GM12878 (cell line): ENCODE results near the gene ESR1.

ENCODE experiments used
- CREM ChIP-seq: IDR thresholded peaks from 2 replicates; pipeline ENCODE4 v1.6.1; 2014; ENCODE audit warnings: antibody characterized with exemption, low read depth
- CTCF ChIP-seq, 3 experiments: IDR thresholded peaks in 2 of 3; conservative IDR thresholded peaks in 1 of 3; 2 replicates each; pipeline ENCODE4 v1.5.1; 2011; ENCODE audit warnings: low read depth in 3 of 3, low read length in 3 of 3, mild to moderate bottlenecking in 3 of 3, control low read depth in 2 of 3, moderate library complexity in 2 of 3, inconsistent platforms in 1 of 3, mixed read lengths in 1 of 3; ENCODE audit not compliant: control insufficient read depth in 2 of 3, insufficient read depth in 1 of 3; ENCODE audit errors: extremely low read depth in 1 of 3
- ELK1 ChIP-seq: IDR thresholded peaks from 2 replicates; pipeline ENCODE4 v1.6.1; 2012; ENCODE audit warnings: low read depth, low read length, improper control_type of control experiment

- TF ChIP-seq CTCF (IDR thresholded peaks at IDR 0.05 in 2 of 3, conservative IDR thresholded peaks at IDR 0.05 in 1 of 3; ENCODE audit: control insufficient read depth in 2 of 3, extremely low read depth in 1 of 3, insufficient read depth in 1 of 3, low read depth in 3 of 3, low read length in 3 of 3) (no peak), ELK1 (no peak), CREM (no peak)
Measured at GRCh38 chr6:152147269-152147668, 339.8 kb downstream of the ESR1 start.
